ENCODE results near the gene MRPS5.
A peak's percentile ranks its signal among the peaks of the same experiment; 100 is the strongest.
"Not testable (repeated sequence)": the region's sequence is repeated elsewhere in the genome, so short reads cannot be mapped to it uniquely, and the experiment has no call there.

The MRPS5 gene

DNA sequence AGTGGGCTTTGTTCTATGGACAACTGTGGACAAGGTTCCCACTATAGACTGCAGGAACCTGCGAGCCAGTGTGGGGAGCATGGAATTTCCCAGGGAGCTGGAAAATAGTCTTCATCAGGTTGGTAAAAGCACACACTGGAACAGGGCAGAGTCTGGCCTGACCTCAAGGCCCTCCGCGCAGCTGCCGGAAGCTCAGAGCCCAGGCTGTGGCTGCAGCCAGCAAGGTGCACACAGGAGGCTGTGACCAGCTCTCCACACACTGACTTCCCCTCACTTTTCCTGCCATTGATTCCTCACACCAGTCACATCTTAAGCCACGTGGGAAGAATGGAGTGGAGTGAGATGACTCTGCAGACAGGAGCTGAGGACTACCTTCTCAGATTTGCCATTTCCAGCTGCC is 77.0 kb downstream of the MRPS5 start:
- DNase-seq: no peak

DNA sequence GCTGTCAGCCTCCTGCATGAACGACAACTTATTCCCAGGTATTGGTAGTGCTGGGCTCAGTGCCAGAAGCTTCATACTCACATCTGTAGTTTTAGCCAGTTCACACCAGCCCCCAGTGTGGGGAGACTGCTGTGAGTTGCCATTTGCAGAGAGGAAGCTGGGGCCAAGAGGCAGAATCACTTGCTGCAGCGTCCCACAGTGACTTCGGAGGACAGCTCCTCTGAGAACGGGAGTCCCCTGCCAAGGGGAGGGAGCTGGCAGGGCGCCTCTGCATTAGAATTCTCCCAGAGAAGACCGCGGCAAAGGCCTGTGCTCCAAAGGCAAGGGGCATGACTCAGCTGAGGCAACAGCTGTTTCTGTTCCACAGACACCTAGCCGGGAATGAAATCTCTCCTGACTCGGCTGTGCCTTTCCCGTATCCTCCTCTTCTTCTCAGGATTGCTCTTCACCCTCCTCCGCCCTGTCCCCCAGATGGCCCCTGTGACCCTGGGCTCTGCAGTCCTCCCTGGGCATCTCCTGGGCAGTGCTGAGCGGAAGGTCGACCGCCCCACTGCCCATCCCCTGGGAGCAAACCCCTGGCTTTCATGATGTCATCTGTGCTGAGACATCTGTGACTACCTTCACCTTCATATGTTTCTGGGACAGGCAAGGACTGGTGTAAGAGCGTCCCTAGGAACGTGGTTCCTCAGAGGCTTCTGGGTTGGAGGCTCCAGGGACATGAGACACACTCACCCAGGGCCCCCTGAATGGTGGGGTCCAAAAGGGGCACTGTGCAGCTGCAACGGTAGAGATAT is 78.1 kb downstream of the MRPS5 start:
- peak in 1 of 5 donors; percentile 50 for DNase-seq

DNA sequence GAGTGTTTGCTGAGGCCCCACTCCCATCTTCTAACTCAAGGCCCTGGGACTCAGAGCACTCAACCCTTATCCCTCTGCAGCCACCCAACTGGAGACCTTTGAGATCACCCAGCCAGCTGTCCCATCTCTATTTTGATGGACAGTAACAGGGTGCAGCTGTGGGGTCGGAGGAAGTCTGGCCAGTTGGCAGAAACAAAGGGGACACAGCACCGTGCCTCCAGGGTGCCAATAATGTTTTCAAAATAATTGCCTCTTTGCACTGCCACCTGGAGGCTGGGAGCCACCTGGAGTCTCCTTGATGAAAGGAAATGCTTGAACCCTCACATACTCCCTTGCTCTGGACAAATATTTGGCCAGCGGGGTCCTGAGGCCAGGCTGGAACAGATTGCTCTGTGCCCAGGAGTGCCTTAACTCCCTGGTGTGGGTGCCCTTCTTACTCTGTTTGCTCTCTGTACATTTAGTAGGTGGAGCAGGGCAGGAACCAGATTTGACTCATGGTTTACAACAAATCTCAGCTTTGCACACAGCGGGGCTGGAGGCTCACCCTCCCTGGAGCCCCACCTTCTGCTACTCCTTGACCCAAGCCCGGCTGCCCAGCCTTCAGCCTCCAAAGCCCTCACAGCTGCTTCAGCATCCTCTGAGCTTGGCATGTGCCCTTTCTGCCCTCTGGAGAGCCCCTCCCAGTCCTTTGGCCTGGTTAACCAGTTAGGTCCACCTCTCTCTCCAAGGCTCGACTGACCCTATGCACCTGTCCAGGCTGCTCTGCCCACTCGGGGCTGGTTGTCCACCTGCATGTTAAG is 78.9 kb downstream of the MRPS5 start:
- no peak for DNase-seq

DNA sequence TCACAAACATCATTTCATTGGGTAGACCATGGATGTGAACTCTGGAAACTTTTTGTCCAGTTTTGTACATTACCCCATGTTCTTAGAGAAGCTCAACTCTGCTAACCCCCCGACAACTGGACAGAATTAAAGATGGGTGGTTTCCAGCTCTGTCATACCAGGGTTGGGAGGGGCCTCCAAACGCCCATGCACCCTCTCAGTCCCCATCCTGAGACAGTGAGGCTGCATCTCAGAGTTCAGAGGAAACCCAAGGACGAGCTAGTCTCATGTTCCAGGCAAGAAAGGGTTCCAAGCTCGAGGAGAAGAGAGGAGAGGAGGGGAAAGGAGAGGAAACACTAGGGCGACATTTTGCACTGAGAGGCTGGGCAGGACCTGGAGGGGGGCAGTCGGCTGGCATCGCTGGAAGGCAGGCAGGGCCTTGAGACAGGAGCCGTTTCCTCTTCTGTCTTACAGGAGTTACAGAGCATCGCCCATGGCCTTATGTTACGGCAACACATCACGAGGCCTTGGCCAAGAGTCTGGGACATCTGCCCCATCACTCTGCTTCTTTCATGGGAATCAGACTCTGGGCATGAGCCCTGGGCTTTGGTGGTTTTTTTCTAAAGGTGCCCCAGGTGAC is 79.7 kb downstream of the MRPS5 start:
- DNase-seq: no peak

DNA sequence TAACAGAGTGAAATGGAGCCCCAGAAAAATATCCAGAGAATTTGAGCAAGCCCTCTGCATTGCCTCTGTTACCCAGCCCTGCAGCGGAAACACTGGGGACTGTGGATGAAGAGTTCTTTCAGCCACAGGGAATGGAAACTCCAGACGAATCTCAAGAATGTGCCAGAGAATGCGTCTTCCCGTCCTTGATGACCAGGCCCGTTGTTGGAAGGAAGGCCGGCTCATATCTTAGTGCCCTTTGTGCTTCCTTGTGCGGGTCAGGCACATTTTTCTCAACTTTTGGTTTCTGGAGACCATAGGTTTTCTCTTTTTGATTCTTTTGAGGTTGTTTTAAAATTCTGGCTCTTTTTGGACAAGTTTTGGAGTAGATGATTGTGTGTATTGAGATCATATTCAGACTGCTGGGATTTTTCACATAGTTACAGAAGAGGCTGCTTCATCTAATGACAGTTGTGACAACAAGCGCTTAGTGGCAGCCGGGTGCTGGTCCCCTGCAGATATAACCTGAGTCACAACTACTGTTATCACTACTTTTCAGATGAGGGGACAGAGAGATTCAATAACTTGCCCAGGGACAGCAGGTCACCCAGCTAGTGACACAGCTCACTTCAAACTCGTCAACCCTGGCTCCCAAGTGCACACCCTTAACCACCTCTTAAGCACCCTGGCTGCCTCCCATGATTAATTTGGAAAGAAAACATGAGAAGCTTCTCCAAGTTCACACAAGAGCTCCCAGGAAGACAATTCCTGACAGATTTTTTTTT is 80.4 kb downstream of the MRPS5 start:
- no peak for DNase-seq

DNA sequence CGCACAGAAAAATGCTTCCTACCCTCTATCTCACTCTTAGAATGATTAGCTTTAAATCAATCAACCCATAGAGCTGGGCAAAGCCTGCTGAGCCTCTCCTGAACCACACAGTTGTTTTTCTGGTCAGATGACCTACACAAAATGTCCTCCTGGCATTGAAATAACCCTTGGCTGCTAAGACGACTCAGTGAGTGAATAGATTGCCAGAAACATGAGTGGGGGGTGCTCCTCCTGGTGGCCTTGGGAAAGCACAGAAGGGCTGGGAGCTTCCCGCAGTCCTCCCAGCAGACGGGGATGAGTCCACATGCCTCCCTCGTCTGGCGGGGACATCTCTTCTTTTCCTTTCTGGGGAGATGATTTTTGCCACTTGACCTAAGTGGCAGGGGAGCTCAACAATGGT is 81.2 kb downstream of the MRPS5 start:
- DNase-seq: no peak

DNA sequence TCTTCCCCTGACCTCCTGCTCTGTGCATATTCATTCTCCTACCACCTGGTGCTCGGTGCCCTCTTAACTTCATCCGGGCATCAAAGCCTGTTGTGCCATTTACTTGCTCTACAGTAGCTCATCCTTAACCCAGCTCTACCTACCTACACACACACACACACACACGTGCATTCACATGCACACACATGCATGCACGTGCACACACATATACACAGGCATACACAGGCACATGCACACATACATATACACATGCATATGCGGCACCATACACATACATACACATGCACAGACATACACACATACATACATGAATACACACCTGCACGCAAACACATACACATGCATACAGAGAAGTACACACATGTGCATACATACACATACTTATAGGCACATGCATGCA is 81.6 kb downstream of the MRPS5 start:
- no peak for DNase-seq

DNA sequence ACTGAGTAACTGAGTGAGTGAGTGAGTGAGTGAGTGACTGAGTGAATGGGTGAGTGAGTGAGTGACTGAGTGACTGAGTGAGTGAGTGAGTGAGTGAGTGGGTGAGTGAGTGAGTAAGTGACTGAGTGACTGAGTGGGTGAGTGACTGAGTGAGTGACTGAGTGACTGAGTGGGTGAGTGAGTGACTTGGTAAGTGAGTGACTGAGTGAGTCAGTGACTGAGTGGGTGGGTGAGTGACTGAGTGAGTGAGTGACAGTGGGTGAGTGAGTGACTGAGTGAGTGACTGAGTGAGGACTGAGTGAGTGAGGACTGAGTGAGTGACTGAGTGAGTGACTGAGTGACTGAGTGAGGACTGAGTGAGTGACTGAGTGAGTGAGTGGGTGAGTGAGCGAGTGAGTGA is 82.2 kb downstream of the MRPS5 start:
- DNase-seq: no peak

DNA sequence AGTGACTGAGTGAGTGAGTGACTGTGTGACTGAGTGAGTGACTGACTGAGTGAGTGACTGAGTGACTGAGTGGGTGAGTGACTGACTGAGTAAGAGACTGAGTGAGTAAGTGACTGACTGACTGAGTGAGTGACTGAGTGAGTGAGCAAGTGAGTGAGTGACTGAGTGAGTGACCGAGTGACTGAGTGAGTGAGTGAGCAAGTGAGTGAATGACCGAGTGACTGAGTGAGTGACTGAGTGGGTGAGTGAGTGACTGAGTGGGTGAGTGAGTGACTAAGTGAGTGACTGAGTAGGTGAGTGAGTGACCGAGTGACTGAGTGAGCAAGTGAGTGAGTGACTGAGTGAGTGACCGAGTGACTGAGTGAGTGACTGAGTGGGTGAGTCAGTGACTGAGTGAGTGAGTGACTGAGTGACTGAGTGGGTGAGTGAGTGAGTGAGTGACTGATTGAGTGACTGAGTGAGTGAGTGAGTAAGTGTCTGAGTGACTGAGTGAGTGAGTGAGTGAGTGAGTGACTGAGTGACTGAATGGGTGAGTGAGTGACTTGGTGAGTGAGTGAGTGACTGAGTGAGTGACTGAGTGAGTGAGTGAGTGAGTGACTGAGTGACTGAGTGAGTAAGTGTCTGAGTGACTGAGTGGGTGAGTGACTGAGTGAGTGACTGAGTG is 82.8 kb downstream of the MRPS5 start:
- no peak for DNase-seq

DNA sequence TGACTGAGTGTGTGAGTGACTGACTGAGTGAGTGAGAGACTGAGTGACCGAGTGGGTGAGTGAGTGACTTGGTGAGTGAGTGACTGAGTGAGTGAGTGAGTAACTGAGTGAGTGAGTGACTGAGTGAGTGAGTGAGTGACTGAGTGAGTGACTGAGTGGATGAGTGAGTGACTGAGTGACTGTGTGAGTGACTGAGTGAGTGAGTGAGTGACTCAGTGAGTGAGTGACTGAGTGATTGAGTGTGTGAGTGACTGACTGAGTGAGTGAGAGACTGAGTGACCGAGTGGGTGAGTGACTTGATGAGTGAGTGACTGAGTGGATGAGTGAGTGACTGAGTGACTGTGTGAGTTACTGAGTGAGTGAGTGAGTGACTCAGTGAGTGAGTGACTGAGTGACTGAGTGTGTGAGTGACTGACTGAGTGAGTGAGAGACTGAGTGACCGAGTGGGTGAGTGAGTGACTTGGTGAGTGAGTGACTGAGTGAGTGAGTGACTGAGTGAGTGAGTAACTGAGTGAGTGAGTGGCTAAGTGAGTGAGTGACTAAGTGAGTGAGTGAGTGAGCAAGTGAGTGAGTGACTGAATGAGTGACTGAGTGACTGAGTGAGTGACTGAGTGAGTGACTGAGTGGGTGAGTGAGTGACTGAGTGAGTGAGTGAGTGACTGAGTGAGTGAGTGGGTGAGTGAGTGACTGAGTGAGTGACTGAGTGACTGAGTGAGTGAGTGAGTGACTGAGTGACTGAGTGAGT is 83.6 kb downstream of the MRPS5 start:
- DNase-seq: not testable (repeated sequence)

DNA sequence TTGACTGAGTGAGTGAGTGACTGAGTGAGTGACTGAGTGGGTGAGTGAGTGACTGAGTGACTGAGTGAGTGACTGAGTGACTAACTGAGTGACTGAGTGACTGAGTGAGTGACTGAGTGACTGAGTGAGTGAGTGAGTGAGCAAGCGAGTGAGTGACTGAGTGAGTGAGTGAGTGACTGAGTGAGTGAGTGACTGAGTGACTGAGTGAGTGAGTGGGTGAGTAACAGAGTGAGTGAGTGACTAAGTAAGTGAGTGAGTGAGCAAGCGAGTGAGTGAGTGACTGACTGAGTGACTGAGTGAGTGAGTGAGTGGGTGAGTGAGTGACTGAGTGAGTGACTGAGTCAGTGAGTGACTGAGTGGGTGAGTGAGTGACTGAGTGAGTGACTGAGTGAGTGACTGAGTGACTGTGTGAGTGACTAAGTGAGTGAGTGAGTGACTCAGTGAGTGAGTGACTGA is 84.2 kb downstream of the MRPS5 start:
- DNase-seq: no peak

DNA sequence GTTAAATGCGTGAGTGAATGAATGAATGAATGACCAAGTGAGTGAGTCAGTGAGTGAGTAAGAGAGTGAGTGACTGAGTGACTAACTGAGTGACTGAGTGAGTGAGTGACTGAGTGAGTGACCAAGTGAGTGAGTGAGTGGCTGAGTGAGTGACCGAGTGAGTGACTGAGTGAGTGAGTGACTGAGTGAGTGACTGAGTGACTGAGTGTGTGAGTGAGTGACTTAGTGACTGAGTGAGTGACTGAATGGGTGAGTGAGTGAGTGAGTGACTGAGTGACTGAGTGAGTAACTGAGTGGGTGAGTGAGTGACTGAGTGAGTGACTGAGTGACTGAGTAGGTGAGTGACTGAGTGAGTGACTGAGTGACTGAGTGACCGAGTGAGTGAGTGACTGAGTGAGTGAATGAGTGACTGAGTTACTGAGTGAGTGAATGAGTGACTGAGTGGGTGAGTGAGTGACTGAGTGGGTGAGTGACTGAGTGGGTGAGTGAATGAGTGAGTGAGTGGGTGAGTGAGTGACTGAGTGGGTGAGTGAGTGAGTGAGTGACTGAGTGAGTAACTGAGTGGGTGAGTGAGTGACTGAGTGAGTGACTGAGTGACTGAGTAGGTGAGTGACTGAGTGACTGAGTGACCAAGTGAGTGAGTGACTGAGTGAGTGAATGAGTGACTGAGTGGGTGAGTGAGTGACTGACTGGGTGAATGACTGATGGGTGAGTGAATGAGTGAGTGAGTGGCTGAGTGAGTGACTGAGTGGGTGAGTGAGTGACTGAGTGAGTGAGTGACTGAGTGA is 84.8 kb downstream of the MRPS5 start:
- no peak for DNase-seq
